Fibroblast of lung (primary cell): ENCODE results near the gene GSN. TPM values are rescaled to one million over a fixed set of nuclear protein-coding genes. Genes with fewer than 3 reads are reported as not detected.

Source experiments
- DNase-seq, 2 donors: peaks; one replicate each; pipeline versions ENCODE4 v3.0.0 to v3.0.0-alpha.2; 2010; ENCODE audit warnings: low read depth in 2 of 2
- H2AFZ ChIP-seq: 2 replicates; pipeline ENCODE4 v1.5.1; 2012; ENCODE audit warnings: low read length, control low read depth, inconsistent platforms
- H3K27ac ChIP-seq: 2 replicates; pipeline ENCODE4 v1.5.1; 2011; ENCODE audit warnings: low read length, control low read depth; ENCODE audit not compliant: insufficient read depth
- H3K27me3 ChIP-seq: 2 replicates; pipeline ENCODE4 v1.5.1; 2011; ENCODE audit warnings: mild to moderate bottlenecking, low read length; ENCODE audit not compliant: control insufficient read depth, insufficient read depth
- H3K36me3 ChIP-seq: 2 replicates; pipeline ENCODE4 v1.5.1; 2011; ENCODE audit warnings: low read length; ENCODE audit not compliant: control insufficient read depth, insufficient read depth
- H3K4me1 ChIP-seq: 2 replicates; pipeline ENCODE4 v1.5.1; 2011; ENCODE audit warnings: low read length; ENCODE audit not compliant: control insufficient read depth, insufficient read depth; ENCODE audit errors: extremely low read depth
- H3K4me2 ChIP-seq: 2 replicates; pipeline ENCODE4 v1.5.1; 2011; ENCODE audit warnings: low read length, control low read depth; ENCODE audit not compliant: insufficient read depth; ENCODE audit errors: extremely low read depth
- H3K4me3 ChIP-seq, 4 experiments: fragments of 200-600 bp in 1 of 4; sonication (generic) in 1 of 4; replicated peaks in 1 of 4; 2 replicates each; pipeline ENCODE4 v1.5.1; 2011 to 2016; ENCODE audit warnings: low read length in 4 of 4, low read depth in 3 of 4, mild to moderate bottlenecking in 3 of 4, control low read depth in 2 of 4, inconsistent platforms in 1 of 4, mixed read lengths in 1 of 4; ENCODE audit not compliant: insufficient read depth in 1 of 4; ENCODE audit errors: control extremely low read depth in 1 of 4
- H3K79me2 ChIP-seq: 2 replicates; pipeline ENCODE4 v1.5.1; 2012; ENCODE audit warnings: mild to moderate bottlenecking, low read length, inconsistent platforms; ENCODE audit not compliant: control insufficient read depth, insufficient read depth
- H3K9ac ChIP-seq: 2 replicates; pipeline ENCODE4 v1.5.1; 2011; ENCODE audit warnings: mild to moderate bottlenecking, low read length, control low read depth; ENCODE audit not compliant: insufficient read depth
- H3K9me3 ChIP-seq: 2 replicates; pipeline ENCODE4 v1.5.1; 2012; ENCODE audit warnings: low read depth, low read length; ENCODE audit not compliant: control insufficient read depth, insufficient read depth
- H4K20me1 ChIP-seq: 2 replicates; pipeline ENCODE4 v1.5.1; 2011; ENCODE audit warnings: low read length; ENCODE audit not compliant: control insufficient read depth, insufficient read depth; ENCODE audit errors: extremely low read depth
- CTCF ChIP-seq, 2 donors: IDR thresholded peaks in 1 of 2; conservative IDR thresholded peaks in 1 of 2; 1 replicate in 1 of 2; 2 replicates in 1 of 2; pipeline ENCODE4 v1.5.1; 2011 to 2012; ENCODE audit warnings: low read length in 2 of 2, control low read depth in 1 of 2, inconsistent platforms in 1 of 2, low read depth in 1 of 2, mild to moderate bottlenecking in 1 of 2
- EZH2 ChIP-seq: IDR thresholded peaks from 2 replicates; pipeline ENCODE4 v1.5.1; 2012; ENCODE audit warnings: low read length, control low read depth, mild to moderate bottlenecking; ENCODE audit errors: missing control alignments
- polyA plus RNA-seq, 2 donors: library from polyadenylated mRNA; depleted of rRNA in 1 of 2; stranded (reverse) in 1 of 2; unstranded in 1 of 2; fragments of >200 nt; gene quantifications; 2 replicates each; pipeline ENCODE4 v1.2.1, GENCODE V29; 2011 to 2012; ENCODE audit warnings: missing spikeins in 1 of 2
- total RNA-seq: library from RNA; depleted of rRNA; stranded (reverse); fragments of >200 nt; gene quantifications from 2 replicates; pipeline ENCODE4 v1.2.1, GENCODE V29; 2014

GSN gene
- total and polyA plus RNA-seq, 2 donors (not counting 1 experiment from before 2014, with no cell fraction given): 432 to 588 TPM

GRCh38 chr9:121249563-121249962 is 18.4 kb upstream of the GSN start:
- no peaks in the 10 kb centered on the region for H4K20me1 ChIP-seq
- no peak overlapping the region for H3K27ac ChIP-seq
- peaks cover 4% of the 10 kb centered on the region for H3K4me1 ChIP-seq
- no peak overlapping the region for H3K9ac ChIP-seq
- H3K4me2 ChIP-seq: no peak overlapping the region
- H3K36me3 ChIP-seq: no peaks in the 10 kb centered on the region
- no peaks in the 10 kb centered on the region for H3K79me2 ChIP-seq
- no peak for DNase-seq
- H3K27me3 ChIP-seq: no peaks in the 10 kb centered on the region
- H2AFZ ChIP-seq: no peak overlapping the region
- no peak overlapping the region for H3K4me3 ChIP-seq
- TF ChIP-seq CTCF (conservative IDR thresholded peaks at IDR 0.05 in 1 of 2, IDR thresholded peaks at IDR 0.05 in 1 of 2; ENCODE audit: low read depth in 1 of 2, low read length in 2 of 2) (no peak), EZH2 (no peak)
- H3K9me3 ChIP-seq: no peaks in the 10 kb centered on the region

DNA sequence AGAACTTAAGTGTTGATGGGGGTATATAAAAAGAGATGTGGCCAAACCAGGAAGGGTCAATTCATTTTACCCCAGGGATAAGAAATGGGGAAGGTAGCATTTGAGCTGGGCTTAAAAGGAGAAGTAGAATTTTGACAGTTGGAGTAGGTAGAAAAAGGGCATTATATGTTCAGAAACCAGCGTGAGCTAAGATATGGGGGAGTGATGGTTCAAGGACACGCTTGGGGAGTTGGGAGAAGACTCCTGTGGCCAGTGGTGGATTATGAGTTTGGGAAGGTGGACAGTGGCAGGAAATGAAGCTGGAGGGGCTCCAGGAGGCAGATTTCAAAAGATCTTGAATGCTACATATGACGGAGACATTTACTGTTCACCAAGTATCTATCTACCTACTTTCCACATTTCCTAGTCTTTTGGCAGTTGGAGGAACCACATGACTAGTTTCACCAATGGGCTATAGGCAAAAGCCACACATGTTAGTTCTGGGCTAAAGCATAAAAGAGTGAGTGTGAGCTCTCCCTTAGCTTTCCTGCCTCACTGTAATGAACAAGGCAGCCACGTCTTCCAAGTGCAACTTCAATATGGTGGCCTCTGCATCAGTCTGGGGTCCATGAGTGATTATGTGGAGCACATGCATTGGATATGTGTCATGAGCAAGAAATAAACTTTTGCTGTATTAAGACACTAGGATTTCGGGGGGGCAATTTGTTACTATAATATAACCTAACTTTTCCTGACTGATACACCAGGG is 15.7 kb upstream of the GSN start:
- Histone ChIP-seq H3K9me3 (no peaks in the 10 kb centered on the region), H3K4me1 (no peaks in the 10 kb centered on the region), H3K9ac (no peak overlapping the region), H3K4me2 (no peak overlapping the region), H2AFZ (no peak overlapping the region), H3K4me3 (no peak overlapping the region), H4K20me1 (no peaks in the 10 kb centered on the region), H3K27me3 (no peaks in the 10 kb centered on the region), H3K36me3 (no peaks in the 10 kb centered on the region), H3K79me2 (no peaks in the 10 kb centered on the region), H3K27ac (no peak overlapping the region)
- no peak for TF ChIP-seq CTCF (conservative IDR thresholded peaks at IDR 0.05 in 1 of 2, IDR thresholded peaks at IDR 0.05 in 1 of 2; ENCODE audit: low read depth in 1 of 2, low read length in 2 of 2)
- no peak for DNase-seq

DNA sequence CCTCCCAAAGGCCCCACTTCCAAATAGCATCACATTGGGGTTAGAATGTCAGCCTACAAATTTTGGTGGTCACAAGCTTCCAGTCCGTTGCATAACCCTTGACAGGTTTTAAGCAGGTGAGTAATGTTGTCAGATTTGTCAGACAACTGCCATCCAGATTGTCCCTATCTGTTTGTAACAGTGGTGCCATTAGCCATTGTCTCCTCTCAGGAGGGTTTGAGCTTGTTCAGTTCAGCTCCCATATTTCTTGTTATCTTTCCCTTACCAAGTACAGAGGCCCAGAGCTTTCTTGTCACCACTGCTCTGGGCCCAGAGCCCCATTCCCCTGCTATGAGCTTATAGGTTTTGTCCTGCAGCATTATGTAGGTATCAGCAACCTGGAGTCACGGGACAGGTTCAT is 14.8 kb upstream of the GSN start:
- Histone ChIP-seq H2AFZ (no peak overlapping the region), H3K4me3 (no peak overlapping the region)
- DNase-seq: no peak

More for the DNA sequence above, 14.8 kb upstream of the GSN start:
- Histone ChIP-seq H3K4me1 (peaks cover 2% of the 10 kb centered on the region), H3K4me2 (no peak overlapping the region), H3K9me3 (no peaks in the 10 kb centered on the region), H3K36me3 (no peaks in the 10 kb centered on the region), H3K9ac (no peak overlapping the region), H3K27ac (no peak overlapping the region), H3K79me2 (no peaks in the 10 kb centered on the region), H4K20me1 (no peaks in the 10 kb centered on the region), H3K27me3 (no peaks in the 10 kb centered on the region)
- no peak for TF ChIP-seq CTCF (conservative IDR thresholded peaks at IDR 0.05 in 1 of 2, IDR thresholded peaks at IDR 0.05 in 1 of 2; ENCODE audit: low read depth in 1 of 2, low read length in 2 of 2)
- no peak for TF ChIP-seq EZH2
